ENCODE results near the gene STK32A.

The STK32A gene

DNA sequence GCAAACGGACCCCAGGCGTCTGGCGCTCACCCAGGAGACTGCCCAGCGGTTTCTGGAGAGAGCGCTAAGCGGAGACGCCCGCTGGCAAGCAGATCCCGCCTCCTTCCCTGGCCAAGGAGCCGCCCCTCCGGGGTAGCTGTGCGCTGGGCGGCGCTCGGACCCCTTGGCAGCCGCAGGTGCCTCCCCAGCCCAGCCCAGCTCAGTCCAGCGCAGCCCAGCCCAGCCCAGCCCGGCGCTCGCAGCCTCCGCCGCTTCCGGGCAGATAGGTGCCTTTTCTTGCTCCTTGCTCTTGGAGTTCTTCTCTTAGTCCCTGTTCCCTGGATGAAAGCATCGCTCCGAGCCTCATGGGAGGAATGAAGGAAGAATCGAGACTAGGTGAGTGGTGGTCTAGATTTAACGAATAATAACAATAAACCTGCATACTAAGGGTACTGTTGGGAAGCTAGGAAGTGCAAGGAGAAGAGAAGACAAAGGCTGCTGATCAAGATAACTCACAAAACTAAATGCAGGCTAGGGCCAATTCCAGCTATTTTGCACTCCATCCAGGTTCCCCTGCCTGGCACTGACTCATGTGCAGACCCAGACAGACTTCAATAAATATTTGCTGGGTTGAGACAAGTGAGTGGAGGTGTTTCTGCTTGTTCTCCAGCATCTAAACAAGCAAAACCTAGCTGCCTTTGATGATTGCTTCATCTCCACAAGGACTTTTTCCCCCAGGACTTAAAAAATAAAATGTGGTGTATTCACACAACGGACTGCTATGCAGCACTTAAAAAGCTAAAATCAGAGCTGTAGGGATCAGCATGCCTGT is at the start of gene STK32A:
TSS of gene STK32A (plus strand) at position 202 of the 811 bp plus-strand sequence. CDS start 4,609 bp downstream, outside the sequence.
- peak in 1 of 2 experiments; percentile 37 for DNase-seq (ENCODE audit: low spot score in 2 of 2)
- in situ Hi-C loops (cut with MboI; ENCODE audit: low sequenced_read_pairs): no loop called here
- Histone ChIP-seq H3K36me3 (replicated peaks) (no peaks in the 10 kb centered on the region), H3K4me3 (no peak within 1 kb of the TSS), H3K27me3 (ENCODE audit: low read depth) (peaks cover 29% of the 10 kb centered on the region), H3K9me3 (no peaks in the 10 kb centered on the region), H3K4me1 (no peaks in the 10 kb centered on the region)

DNA sequence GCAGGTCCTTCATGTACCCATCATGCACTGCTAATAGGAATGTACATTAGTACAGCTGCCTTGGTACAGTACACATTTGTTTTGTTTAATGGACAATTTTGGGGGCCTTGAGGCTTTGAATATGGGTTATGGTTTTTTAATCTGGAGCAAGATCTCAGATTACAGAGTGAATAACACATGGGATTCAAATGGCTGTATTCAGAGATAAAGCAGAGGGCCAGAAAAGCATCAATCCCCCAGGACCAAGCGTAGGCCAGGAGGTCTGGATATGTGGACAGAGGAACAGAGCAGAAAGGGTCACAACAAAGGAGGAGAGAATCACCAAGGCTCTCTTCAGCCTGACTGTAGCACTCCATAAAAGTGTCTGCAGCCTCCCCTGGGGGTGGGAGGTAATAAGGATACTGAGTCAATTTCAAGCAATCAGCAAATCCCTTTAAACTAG is 47.7 kb upstream of the STK32A start:
- H3K4me1 ChIP-seq: no peaks in the 10 kb centered on the region; the same call in 1 of the 2 replicates
- no peaks in the 10 kb centered on the region for H3K36me3 ChIP-seq (replicated peaks)
- no peaks in the 10 kb centered on the region for H3K27me3 ChIP-seq (ENCODE audit: low read depth)
- no peaks in the 10 kb centered on the region for H3K9me3 ChIP-seq
- in situ Hi-C loops (cut with MboI; ENCODE audit: low sequenced_read_pairs): loop anchor here (10.0 kb wide), 1 partner anchor 652 kb away; no protein-coding TSS in a partner anchor
- DNase-seq (ENCODE audit: low spot score in 2 of 2): no peak
- H3K4me3 ChIP-seq: no peak overlapping the region

DNA sequence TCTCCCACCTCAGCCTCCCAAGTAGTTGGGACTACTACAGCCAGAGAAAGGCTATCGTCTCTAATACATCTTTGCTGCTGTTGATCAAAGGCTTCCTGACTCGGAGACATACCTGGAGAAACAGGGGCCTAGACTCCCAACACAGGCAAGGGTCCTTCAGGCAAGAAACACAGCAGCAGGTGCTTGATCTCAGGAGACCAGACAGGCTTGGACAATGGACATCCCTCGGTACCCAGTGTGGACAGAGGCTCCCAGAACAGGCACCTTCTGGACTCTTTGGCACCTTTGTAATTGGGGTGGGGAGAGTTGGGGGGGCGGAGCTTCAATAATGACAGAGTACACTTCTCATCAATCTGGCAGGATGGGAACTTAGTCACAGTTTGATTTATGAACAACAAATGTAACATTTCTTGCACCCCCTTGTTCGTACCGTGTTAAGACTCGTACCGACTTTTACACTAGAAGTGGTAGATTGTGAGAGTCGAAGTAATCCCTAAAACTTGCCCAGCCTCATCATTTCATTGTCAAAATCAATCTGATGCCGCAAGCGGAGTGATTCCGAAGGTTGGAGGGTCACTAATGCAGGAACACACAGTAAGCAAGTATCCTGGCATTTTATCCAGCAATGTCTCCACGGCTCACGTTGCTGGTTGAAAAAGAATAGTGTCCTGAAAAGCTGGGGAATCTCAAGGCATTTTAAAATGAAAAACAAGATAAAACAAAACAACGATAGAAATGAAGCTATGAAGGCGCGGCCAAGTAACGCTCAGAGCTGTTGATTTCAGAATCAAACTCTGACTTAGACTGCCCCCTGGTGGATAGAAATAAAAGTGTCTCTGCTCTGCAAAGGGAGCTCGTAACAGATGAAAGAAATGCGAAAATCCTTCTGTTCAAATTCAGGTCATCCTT is 46.4 kb upstream of the STK32A start:
- Histone ChIP-seq H3K9me3 (no peaks in the 10 kb centered on the region), H3K4me3 (no peak overlapping the region), H3K36me3 (replicated peaks) (no peaks in the 10 kb centered on the region), H3K4me1 (no peaks in the 10 kb centered on the region; the same call in 1 of the 2 replicates), H3K27me3 (ENCODE audit: low read depth) (no peaks in the 10 kb centered on the region)
- in situ Hi-C loops (cut with MboI; ENCODE audit: low sequenced_read_pairs): loop anchor here (10.0 kb wide), 1 partner anchor 654 kb away; no protein-coding TSS in a partner anchor
- DNase-seq (ENCODE audit: low spot score in 2 of 2): peak; percentile 47 to 72

DNA sequence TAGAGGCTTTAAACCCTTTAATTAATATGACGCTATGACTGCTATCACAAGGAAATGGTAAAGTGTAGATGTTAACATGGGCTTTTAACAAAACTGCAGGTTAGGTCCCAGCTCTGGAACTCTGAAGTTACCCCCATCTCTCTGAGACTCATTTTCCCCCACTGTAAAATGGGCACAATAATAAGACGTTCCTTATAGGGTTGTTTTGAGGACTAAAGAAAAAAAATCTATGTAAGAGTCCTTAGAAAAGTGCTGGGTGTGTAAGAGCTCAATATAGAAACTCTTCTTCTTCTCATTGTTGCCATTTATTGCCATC is 45.8 kb upstream of the STK32A start:
- DNase-seq (ENCODE audit: low spot score in 2 of 2): no peak
- in situ Hi-C loops (cut with MboI; ENCODE audit: low sequenced_read_pairs): loop anchor here (10.0 kb wide), 1 partner anchor 654 kb away; no protein-coding TSS in a partner anchor
- H3K4me1 ChIP-seq: no peaks in the 10 kb centered on the region; the same call in 1 of the 2 replicates
- no peaks in the 10 kb centered on the region for H3K36me3 ChIP-seq (replicated peaks)
- H3K27me3 ChIP-seq (ENCODE audit: low read depth): no peaks in the 10 kb centered on the region
- H3K9me3 ChIP-seq: no peaks in the 10 kb centered on the region
- H3K4me3 ChIP-seq: no peak overlapping the region

DNA sequence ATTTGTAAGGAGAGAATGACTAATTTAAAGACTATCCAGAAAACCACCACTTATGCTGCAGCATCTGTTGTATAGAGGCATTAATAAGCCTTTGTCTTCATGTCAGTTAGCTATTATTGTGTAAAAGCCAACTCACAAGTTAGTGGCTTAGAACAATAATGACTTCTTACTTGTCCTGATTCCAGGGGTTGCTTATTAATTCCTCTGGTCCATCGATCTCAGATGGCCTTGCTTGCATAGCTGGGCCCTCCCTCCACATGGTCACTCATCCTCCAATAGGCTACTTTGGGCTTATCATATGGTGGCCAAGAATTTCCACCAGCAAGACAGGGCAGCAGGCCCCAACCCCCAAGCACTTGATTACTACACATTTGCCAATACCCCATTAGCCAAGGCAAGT is 44.5 kb upstream of the STK32A start:
- no peaks in the 10 kb centered on the region; the same call in 1 of the 2 replicates for H3K27me3 ChIP-seq (ENCODE audit: low read depth)
- no peaks in the 10 kb centered on the region; the same call in 1 of the 2 replicates for H3K4me1 ChIP-seq
- in situ Hi-C loops (cut with MboI; ENCODE audit: low sequenced_read_pairs): no loop called here
- no peak for DNase-seq (ENCODE audit: low spot score in 2 of 2)
- H3K36me3 ChIP-seq (replicated peaks): no peaks in the 10 kb centered on the region
- no peaks in the 10 kb centered on the region for H3K9me3 ChIP-seq
- H3K4me3 ChIP-seq: no peak overlapping the region

DNA sequence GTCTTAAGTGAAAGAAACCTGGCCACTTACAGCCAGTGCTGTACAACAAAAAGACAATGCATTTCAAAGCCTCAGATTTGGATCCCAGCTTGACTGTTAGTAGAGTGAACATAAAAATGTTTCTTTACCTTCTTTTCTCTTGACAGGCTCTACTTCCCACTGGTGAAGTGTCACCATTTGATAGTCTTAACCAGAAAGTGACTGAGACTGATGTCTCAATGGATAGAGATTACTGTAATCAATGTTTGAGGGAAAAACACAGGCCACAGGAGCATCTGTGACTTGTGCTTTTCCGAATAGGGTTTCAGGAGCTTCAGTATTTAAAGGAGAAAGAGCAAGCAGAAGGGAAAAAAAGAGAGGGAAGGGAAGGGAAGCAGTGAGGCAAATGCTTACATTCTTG is 41.7 kb upstream of the STK32A start:
- no peaks in the 10 kb centered on the region; the same call in 1 of the 2 replicates for H3K4me1 ChIP-seq
- in situ Hi-C loops (cut with MboI; ENCODE audit: low sequenced_read_pairs): no loop called here
- no peak for DNase-seq (ENCODE audit: low spot score in 2 of 2)

DNA sequence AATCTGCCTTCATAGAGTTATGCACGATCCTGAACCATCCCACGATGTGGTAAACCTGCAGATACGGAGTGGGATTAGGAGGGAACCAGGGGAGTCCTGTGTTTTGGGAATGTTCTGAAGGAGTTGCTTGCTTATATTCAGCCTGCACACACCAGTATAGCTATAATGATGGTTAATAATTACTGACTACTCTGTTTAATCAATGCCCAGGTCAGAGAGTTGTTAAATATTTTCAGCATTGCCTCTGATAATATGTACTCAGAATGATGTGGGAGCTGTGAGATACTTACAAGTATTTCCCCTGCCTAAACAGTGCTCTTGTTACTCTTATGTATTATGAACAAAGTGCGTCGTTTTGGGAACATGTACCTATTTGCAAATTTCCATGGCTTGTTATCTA is 34.8 kb upstream of the STK32A start:
- Histone ChIP-seq H3K4me3 (no peak overlapping the region), H3K9me3 (no peaks in the 10 kb centered on the region), H3K4me1 (no peaks in the 10 kb centered on the region), H3K36me3 (replicated peaks) (no peaks in the 10 kb centered on the region), H3K27me3 (ENCODE audit: low read depth) (peaks cover 29% of the 10 kb centered on the region)
- DNase-seq (ENCODE audit: low spot score in 2 of 2): no peak
- in situ Hi-C loops (cut with MboI; ENCODE audit: low sequenced_read_pairs): no loop called here

More for the DNA sequence above, 41.7 kb upstream of the STK32A start:
- Histone ChIP-seq H3K27me3 (ENCODE audit: low read depth) (peaks cover 12% of the 10 kb centered on the region), H3K4me3 (no peak overlapping the region), H3K36me3 (replicated peaks) (no peaks in the 10 kb centered on the region), H3K9me3 (no peaks in the 10 kb centered on the region)

DNA sequence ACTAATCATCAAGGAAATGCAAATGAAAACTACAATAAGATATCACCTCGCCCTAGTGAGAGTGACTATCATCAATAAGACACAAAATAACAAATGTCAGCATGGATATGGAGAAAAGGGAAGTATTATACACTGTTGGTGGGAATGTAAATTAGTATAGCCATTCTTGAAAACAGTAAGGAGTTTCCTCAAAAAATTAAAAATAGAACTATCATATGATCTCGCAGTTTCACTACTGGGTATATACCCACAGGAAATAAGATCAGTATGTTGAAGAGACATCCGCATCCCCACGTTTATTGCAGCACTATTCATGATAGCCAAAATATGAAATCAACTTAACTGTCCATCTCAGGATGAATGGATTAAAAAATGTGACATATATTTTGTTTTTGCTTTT is 31.6 kb upstream of the STK32A start:
- in situ Hi-C loops (cut with MboI; ENCODE audit: low sequenced_read_pairs): no loop called here
- no peak for DNase-seq (ENCODE audit: low spot score in 2 of 2)
- H3K9me3 ChIP-seq: no peaks in the 10 kb centered on the region
- H3K4me1 ChIP-seq: no peaks in the 10 kb centered on the region
- no peak overlapping the region for H3K4me3 ChIP-seq
- peaks cover 26% of the 10 kb centered on the region for H3K27me3 ChIP-seq (ENCODE audit: low read depth)
- no peaks in the 10 kb centered on the region for H3K36me3 ChIP-seq (replicated peaks)

DNA sequence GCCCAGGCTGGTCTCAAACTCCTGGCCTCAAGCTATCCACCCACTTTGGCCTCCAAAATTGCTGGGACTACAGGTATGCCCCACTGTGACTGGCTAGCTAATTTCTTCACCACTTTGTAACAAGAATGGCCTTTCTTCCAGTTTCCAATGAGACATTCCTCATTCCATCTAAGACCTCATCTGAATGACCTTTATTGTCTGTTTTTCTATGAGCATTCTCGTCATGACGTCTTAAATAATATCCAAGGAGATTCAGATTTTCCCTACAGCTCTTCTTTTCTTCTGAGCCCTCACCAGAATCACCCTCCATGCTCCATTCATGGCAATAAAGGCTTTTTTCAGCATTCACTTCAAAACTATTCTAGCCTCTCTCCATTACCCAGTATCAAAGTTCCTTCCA is 30.2 kb upstream of the STK32A start:
- H3K4me1 ChIP-seq: no peaks in the 10 kb centered on the region
- no peaks in the 10 kb centered on the region for H3K36me3 ChIP-seq (replicated peaks)
- no peak overlapping the region for H3K4me3 ChIP-seq
- no peaks in the 10 kb centered on the region for H3K9me3 ChIP-seq
- peaks cover 21% of the 10 kb centered on the region for H3K27me3 ChIP-seq (ENCODE audit: low read depth)
- in situ Hi-C loops (cut with MboI; ENCODE audit: low sequenced_read_pairs): no loop called here
- DNase-seq (ENCODE audit: low spot score in 2 of 2): no peak

DNA sequence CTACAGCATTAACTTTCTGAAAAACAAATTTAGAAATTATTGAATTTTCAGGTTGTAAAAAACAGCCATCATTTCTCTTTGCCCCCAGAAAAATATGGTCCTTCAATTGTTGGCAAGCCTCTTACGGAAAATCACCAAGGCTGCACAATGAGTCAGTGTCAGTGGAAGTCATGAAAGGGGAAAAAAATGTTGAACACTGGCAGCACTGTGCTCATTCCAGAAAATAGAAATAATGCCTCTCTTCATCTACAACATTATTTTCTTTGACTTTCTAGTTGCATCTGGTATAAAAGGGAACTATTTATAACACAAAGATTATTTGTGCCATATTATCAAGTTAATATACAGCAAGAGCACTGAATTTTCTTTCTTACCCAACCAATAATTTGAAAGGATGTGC is 26.7 kb upstream of the STK32A start:
- Histone ChIP-seq H3K4me3 (no peak overlapping the region), H3K4me1 (no peaks in the 10 kb centered on the region), H3K36me3 (replicated peaks) (no peaks in the 10 kb centered on the region), H3K27me3 (ENCODE audit: low read depth) (peaks cover 13% of the 10 kb centered on the region), H3K9me3 (no peaks in the 10 kb centered on the region)
- no peak for DNase-seq (ENCODE audit: low spot score in 2 of 2)
- in situ Hi-C loops (cut with MboI; ENCODE audit: low sequenced_read_pairs): no loop called here

DNA sequence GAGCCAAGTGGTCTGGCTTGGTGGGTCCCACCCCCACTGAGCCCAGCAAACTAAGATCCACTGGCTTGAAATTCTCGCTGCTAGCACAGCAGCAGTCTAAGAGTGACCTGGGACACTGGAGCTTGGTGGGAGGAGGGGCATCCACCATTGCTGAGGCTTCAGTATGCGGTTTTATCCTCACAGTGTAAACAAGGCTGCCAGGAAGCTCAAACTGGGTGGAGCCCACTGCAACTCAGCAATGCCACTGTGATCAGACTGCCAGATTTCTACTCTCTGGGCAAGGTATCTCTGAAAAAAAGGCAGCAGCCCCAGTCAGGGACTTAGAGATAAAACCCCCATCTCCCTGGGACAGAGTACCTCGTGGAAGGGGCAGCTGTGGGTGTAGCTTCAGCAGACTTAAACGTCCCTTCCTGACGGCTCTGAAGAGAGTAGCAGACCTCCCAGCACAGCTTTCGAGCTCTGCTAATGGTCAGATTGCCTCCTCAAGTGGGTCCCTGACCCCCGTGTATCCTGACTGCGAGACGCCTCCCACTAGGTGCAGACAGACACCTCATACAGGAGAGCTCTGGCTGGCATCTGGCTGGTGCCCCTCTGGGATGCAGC is 18.2 kb upstream of the STK32A start:
- in situ Hi-C loops (cut with MboI; ENCODE audit: low sequenced_read_pairs): no loop called here
- DNase-seq (ENCODE audit: low spot score in 2 of 2): no peak
- no peaks in the 10 kb centered on the region for H3K9me3 ChIP-seq
- H3K27me3 ChIP-seq (ENCODE audit: low read depth): peaks cover 7% of the 10 kb centered on the region
- no peak overlapping the region for H3K4me3 ChIP-seq
- no peaks in the 10 kb centered on the region for H3K36me3 ChIP-seq (replicated peaks)
- no peaks in the 10 kb centered on the region for H3K4me1 ChIP-seq

DNA sequence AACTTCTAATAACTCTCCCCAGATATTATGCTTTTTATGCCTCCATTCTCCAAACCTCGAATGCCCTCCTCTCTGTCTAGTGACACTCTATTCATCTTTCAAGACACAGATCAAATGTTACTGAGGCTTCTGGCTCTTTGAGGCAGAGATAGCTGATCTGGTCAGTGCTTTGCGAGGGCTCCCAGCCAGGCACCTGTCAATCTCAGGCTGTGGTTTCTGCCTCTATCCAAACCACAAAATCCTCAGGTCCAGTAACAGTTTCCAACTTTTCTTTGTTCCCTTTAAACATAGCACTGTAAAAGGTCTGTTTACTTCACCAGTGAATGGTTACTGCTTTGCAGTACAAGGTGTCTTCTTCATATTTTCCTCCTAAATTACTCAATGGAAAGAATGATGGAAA is 11.5 kb upstream of the STK32A start:
- peaks cover 4% of the 10 kb centered on the region; the same call in 1 of the 2 replicates for H3K4me1 ChIP-seq
- H3K9me3 ChIP-seq: no peaks in the 10 kb centered on the region
- in situ Hi-C loops (cut with MboI; ENCODE audit: low sequenced_read_pairs): no loop called here
- no peaks in the 10 kb centered on the region for H3K36me3 ChIP-seq (replicated peaks)
- DNase-seq (ENCODE audit: low spot score in 2 of 2): no peak
- H3K27me3 ChIP-seq (ENCODE audit: low read depth): peaks cover 10% of the 10 kb centered on the region; the same call in 1 of the 2 replicates
- H3K4me3 ChIP-seq: no peak overlapping the region

DNA sequence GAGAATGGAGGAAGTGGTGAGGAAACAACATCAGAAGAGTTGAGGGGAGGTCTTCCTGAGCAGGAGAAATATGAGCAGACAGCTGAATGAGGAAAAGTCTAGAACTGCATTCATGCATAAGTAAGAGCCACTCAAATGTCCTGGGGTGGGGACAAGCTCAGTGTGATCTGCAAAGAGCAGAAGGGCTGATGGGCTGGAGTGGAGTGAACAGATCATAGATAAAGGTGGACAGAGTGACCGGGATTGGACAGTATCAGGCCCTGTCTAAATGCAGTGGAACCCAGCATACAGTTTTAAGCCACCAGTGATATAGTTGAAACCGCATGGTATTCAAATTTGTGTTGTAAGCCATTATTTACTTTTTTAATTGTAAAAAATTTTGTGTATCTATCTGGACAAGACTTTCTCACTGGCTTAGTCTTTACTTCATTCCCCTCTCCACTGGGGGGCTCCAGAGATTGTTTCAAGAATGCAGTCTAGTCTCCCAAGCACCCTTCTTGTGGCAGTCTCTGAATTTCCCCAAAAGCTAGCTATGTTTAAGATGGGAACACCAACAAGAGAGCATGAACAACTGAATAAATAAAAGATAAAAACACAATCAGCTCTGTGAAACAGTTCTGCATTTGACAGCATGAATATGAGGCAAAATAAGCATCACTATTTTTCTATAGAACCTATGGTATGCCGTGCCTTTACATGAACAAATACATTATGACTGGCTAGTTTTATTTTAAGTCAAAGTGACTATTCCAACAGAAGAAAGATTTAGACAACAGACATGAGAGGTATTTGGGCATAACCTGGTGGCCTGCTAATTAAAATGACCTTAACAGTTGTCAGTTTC is 10.7 kb upstream of the STK32A start:
- Histone ChIP-seq H3K4me1 (peaks cover 4% of the 10 kb centered on the region; the same call in 1 of the 2 replicates), H3K4me3 (no peak overlapping the region), H3K9me3 (no peaks in the 10 kb centered on the region), H3K27me3 (ENCODE audit: low read depth) (peaks cover 9% of the 10 kb centered on the region; the same call in 1 of the 2 replicates), H3K36me3 (replicated peaks) (no peaks in the 10 kb centered on the region)
- peak; percentile 52 to 53 for DNase-seq (ENCODE audit: low spot score in 2 of 2)
- in situ Hi-C loops (cut with MboI; ENCODE audit: low sequenced_read_pairs): no loop called here
